Astrocyte of the spinal cord (primary cell): ENCODE measurements around the gene CLMP.
"Not testable (repeated sequence)": the region's sequence is repeated elsewhere in the genome, so short reads cannot be mapped to it uniquely, and the experiment has no call there.

Experiments
- DNase-seq: peaks from one replicate; pipeline ENCODE4 v3.0.0; 2011; ENCODE audit warnings: low read depth, low spot score
- H3K4me3 ChIP-seq: 2 replicates; pipeline ENCODE4 v1.5.1; 2011; ENCODE audit warnings: low read depth, mild to moderate bottlenecking, low read length, moderate library complexity
- CTCF ChIP-seq: IDR thresholded peaks from 2 replicates; pipeline ENCODE4 v1.5.1; 2012; ENCODE audit warnings: low read depth, mild to moderate bottlenecking, low read length, inconsistent platforms
- in situ Hi-C: cut with HindIII; loops from 2 replicates; pipeline ENCODE4 v1.10.0; 2017; ENCODE audit warnings: low sequenced_read_pairs

Gene CLMP

GRCh38 chr11:123103326-123103980 lies 91.6 kb downstream of the CLMP start:
- H3K4me3 ChIP-seq = no peak overlapping the region
- DNase-seq = peak; percentile 81
- in situ Hi-C loops = loop anchor here (25.0 kb wide), 1 partner anchor 159 kb away; no protein-coding TSS in a partner anchor
- peak; percentile 68 for TF ChIP-seq CTCF

GRCh38 chr11:123100379-123101085 lies 94.5 kb downstream of the CLMP start:
- no peak overlapping the region for H3K4me3 ChIP-seq
- in situ Hi-C loops = loop anchor here (25.0 kb wide), 1 partner anchor 162 kb away; no protein-coding TSS in a partner anchor
- peak; percentile 15 for DNase-seq
- TF ChIP-seq CTCF = no peak

GRCh38 chr11:123098990-123099389 lies 96.1 kb downstream of the CLMP start:
- in situ Hi-C loops = no loop called here
- no peak for DNase-seq
- TF ChIP-seq CTCF = no peak
- H3K4me3 ChIP-seq = no peak overlapping the region

- in situ Hi-C loops = no loop called here
- no peak overlapping the region for H3K4me3 ChIP-seq
- DNase-seq = no peak
- no peak for TF ChIP-seq CTCF
Measured at GRCh38 chr11:123093739-123094138, 101.3 kb downstream of the CLMP start.

- H3K4me3 ChIP-seq = no peak overlapping the region
- TF ChIP-seq CTCF = no peak
- in situ Hi-C loops = no loop called here
- no peak for DNase-seq
Measured at GRCh38 chr11:123091506-123091905, 103.5 kb downstream of the CLMP start.

DNA sequence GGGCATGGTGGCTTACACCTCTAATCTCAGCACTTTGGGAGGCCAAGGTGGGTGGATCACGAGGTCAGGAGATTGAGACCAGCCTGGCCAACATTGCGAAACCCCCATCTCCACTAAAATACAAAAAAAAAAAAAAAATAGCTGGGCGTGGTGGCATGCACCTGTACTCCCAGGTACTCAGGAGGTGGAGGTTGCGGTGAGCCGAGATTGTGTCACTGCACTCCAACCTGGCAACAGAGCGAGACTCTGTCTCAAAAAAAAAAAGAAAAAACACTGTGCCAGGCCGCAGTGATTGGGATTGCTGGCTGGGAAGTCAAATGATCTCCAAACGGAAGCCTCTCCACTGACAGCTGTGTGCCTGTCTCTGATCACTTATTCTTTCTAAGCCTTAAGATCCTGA lies 104.9 kb downstream of the CLMP start:
- DNase-seq, in situ Hi-C loops: not testable (repeated sequence)

DNA sequence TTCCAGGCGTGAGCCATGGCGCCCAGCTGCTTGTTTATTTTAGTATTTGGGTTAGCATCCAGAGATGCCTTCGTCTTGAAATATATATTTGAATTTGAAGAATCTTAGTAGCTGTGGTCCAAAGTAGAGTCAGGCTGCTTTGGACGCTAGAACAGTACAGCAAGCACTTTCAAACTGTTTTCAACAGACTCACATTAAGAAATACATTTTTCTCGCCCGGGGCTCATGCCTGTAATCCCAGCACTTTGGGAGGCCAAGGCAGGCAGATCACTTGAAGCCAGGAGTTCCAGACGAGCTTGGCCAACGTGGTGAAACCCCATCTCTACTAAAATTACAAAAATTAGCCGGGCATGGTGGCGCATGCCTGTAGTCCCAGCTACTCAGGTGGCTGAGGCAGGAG lies 106.2 kb downstream of the CLMP start:
- in situ Hi-C loops, DNase-seq: not testable (repeated sequence)

More for the DNA sequence above, 104.9 kb downstream of the CLMP start:
- not testable (repeated sequence) for H3K4me3 ChIP-seq

GRCh38 chr11:123087657-123088056 lies 107.4 kb downstream of the CLMP start:
- H3K4me3 ChIP-seq, in situ Hi-C loops, DNase-seq: not testable (repeated sequence)

More for the DNA sequence above, 106.2 kb downstream of the CLMP start:
- not testable (repeated sequence) for H3K4me3 ChIP-seq
